Stomach smooth muscle (tissue), 2 donors: ENCODE measurements around the gene ATXN1.

ENCODE experiments used
- H3K27ac ChIP-seq: one replicate; pipeline ENCODE4 v1.7.0; 2013; ENCODE audit warnings: mild to moderate bottlenecking, low read length, inconsistent platforms
- H3K27me3 ChIP-seq, 2 donors: one replicate each; pipeline ENCODE4 v1.7.0; 2013; ENCODE audit warnings: low read length in 2 of 2; ENCODE audit not compliant: insufficient read depth in 2 of 2, control insufficient read depth in 1 of 2
- H3K36me3 ChIP-seq, 2 donors: one replicate each; pipeline ENCODE4 v1.7.0; 2013; ENCODE audit warnings: low read length in 2 of 2; ENCODE audit not compliant: control insufficient read depth in 2 of 2, insufficient read depth in 2 of 2
- H3K4me1 ChIP-seq: one replicate; pipeline ENCODE4 v1.7.0; 2013; ENCODE audit warnings: low read length; ENCODE audit not compliant: control insufficient read depth, insufficient read depth
- H3K4me3 ChIP-seq, 2 donors: one replicate each; pipeline ENCODE4 v1.7.0; 2013; ENCODE audit warnings: low read length in 2 of 2
- H3K9ac ChIP-seq, 2 donors: one replicate each; pipeline ENCODE4 v1.7.0; 2013; ENCODE audit warnings: low read length in 2 of 2, mild to moderate bottlenecking in 1 of 2
- H3K9me3 ChIP-seq, 2 donors: one replicate each; pipeline ENCODE4 v1.7.0; 2013; ENCODE audit warnings: low read length in 2 of 2; ENCODE audit not compliant: control insufficient read depth in 2 of 2
- donor health status: healthy.
- donor health status: Pancreatic carcinoma.

Gene ATXN1

GRCh38 chr6:16363749-16364148 lies 397.5 kb downstream of the ATXN1 start:
- no peaks in the 10 kb centered on the region for H3K4me1 ChIP-seq

GRCh38 chr6:16362819-16363589 lies 398.3 kb downstream of the ATXN1 start:
- no peak overlapping the region for H3K4me3 ChIP-seq
- H3K9ac ChIP-seq: no peak overlapping the region
- no peaks in the 10 kb centered on the region for H3K4me1 ChIP-seq
- H3K27ac ChIP-seq: no peak overlapping the region
- H3K27me3 ChIP-seq: no peaks in the 10 kb centered on the region
- H3K9me3 ChIP-seq: no peaks in the 10 kb centered on the region
- H3K36me3 ChIP-seq: no peaks in the 10 kb centered on the region

More at GRCh38 chr6:16363749-16364148, 397.5 kb downstream of the ATXN1 start:
- H3K9ac ChIP-seq: no peak overlapping the region
- no peak overlapping the region for H3K27ac ChIP-seq
- H3K36me3 ChIP-seq: no peaks in the 10 kb centered on the region
- no peaks in the 10 kb centered on the region for H3K27me3 ChIP-seq
- H3K9me3 ChIP-seq: no peaks in the 10 kb centered on the region
- H3K4me3 ChIP-seq: no peak overlapping the region

- no peaks in the 10 kb centered on the region for H3K4me1 ChIP-seq
- no peaks in the 10 kb centered on the region for H3K9me3 ChIP-seq
- no peak overlapping the region for H3K9ac ChIP-seq
- H3K36me3 ChIP-seq: no peaks in the 10 kb centered on the region
- H3K27ac ChIP-seq: no peak overlapping the region
- H3K27me3 ChIP-seq: no peaks in the 10 kb centered on the region
- H3K4me3 ChIP-seq: no peak overlapping the region
These were observed 399.0 kb downstream of the ATXN1 start for GRCh38 chr6:16362296-16362695.

- Histone ChIP-seq H3K36me3 (no peaks in the 10 kb centered on the region), H3K9ac (no peak overlapping the region), H3K4me3 (no peak overlapping the region), H3K9me3 (no peaks in the 10 kb centered on the region), H3K27ac (no peak overlapping the region), H3K4me1 (no peaks in the 10 kb centered on the region), H3K27me3 (no peaks in the 10 kb centered on the region)
These were observed 399.4 kb downstream of the ATXN1 start for GRCh38 chr6:16361861-16362260.

GRCh38 chr6:16361121-16361520 lies 400.1 kb downstream of the ATXN1 start:
- Histone ChIP-seq H3K4me1 (no peaks in the 10 kb centered on the region), H3K9ac (no peak overlapping the region), H3K4me3 (no peak overlapping the region), H3K27me3 (no peaks in the 10 kb centered on the region), H3K9me3 (no peaks in the 10 kb centered on the region), H3K36me3 (no peaks in the 10 kb centered on the region), H3K27ac (no peak overlapping the region)

GRCh38 chr6:16360365-16360764 lies 400.9 kb downstream of the ATXN1 start:
- Histone ChIP-seq H3K27me3 (no peaks in the 10 kb centered on the region), H3K27ac (no peak overlapping the region), H3K9ac (no peak overlapping the region), H3K36me3 (no peaks in the 10 kb centered on the region), H3K9me3 (no peaks in the 10 kb centered on the region), H3K4me1 (no peaks in the 10 kb centered on the region), H3K4me3 (no peak overlapping the region)

- no peak overlapping the region for H3K4me3 ChIP-seq
- H3K27ac ChIP-seq: no peak overlapping the region
- no peak overlapping the region for H3K9ac ChIP-seq
- H3K4me1 ChIP-seq: no peaks in the 10 kb centered on the region
- H3K36me3 ChIP-seq: no peaks in the 10 kb centered on the region
- H3K9me3 ChIP-seq: no peaks in the 10 kb centered on the region
- no peaks in the 10 kb centered on the region for H3K27me3 ChIP-seq
These were observed 401.7 kb downstream of the ATXN1 start for GRCh38 chr6:16359563-16359962.

GRCh38 chr6:16358531-16359138 lies 402.6 kb downstream of the ATXN1 start:
- no peaks in the 10 kb centered on the region for H3K36me3 ChIP-seq
- H3K4me1 ChIP-seq: no peaks in the 10 kb centered on the region
- no peaks in the 10 kb centered on the region for H3K9me3 ChIP-seq
- H3K27ac ChIP-seq: no peak overlapping the region
- H3K27me3 ChIP-seq: no peaks in the 10 kb centered on the region
- no peak overlapping the region for H3K4me3 ChIP-seq
- no peak overlapping the region for H3K9ac ChIP-seq

GRCh38 chr6:16355699-16356446 lies 405.4 kb downstream of the ATXN1 start:
- Histone ChIP-seq H3K4me3 (no peak overlapping the region), H3K9me3 (no peaks in the 10 kb centered on the region), H3K27me3 (no peaks in the 10 kb centered on the region), H3K4me1 (peaks cover 3% of the 10 kb centered on the region), H3K36me3 (no peaks in the 10 kb centered on the region), H3K27ac (no peak overlapping the region), H3K9ac (no peak overlapping the region)

- no peak overlapping the region for H3K4me3 ChIP-seq
- H3K9me3 ChIP-seq: no peaks in the 10 kb centered on the region
- peaks cover 3% of the 10 kb centered on the region for H3K4me1 ChIP-seq
- no peaks in the 10 kb centered on the region for H3K27me3 ChIP-seq
- H3K27ac ChIP-seq: no peak overlapping the region
- no peaks in the 10 kb centered on the region for H3K36me3 ChIP-seq
- H3K9ac ChIP-seq: no peak overlapping the region
These were observed 406.0 kb downstream of the ATXN1 start for GRCh38 chr6:16355238-16355637.
